ENCODE results near the gene NCR1.

Gene NCR1

DNA sequence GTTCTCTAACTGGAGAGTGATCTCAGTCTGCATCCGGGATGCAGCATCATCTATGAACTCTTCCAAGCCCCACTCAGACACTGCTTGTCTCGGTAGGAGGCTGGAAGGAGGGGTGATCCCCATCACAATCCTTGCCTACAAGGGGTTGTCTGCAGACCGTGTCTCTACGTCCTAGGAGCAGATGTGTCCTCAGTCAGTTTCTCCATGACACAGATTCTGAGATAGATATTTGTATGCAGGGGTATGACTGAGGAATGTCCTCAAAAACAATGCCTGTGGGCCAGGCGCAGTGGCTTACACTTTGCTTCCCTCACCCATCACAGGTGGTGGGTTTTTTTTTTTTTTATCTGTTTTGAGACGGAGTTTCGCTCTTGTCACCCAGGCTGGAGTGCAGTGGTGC lies 871 bp downstream of the NCR1 start:
- TF ChIP-seq TAF1 (IDR thresholded peaks at IDR 0.05; ENCODE audit: low read depth) (no peak), ZBTB7A (IDR thresholded peaks at IDR 0.05; ENCODE audit: low read depth) (no peak), USF1 (IDR thresholded peaks at IDR 0.05) (no peak), NFIC (IDR thresholded peaks at IDR 0.05) (no peak), TCF12 (IDR thresholded peaks at IDR 0.05; ENCODE audit: low read depth) (no peak), CREB1 (IDR thresholded peaks at IDR 0.05; ENCODE audit: low read depth) (no peak), EP300 (IDR thresholded peaks at IDR 0.05; ENCODE audit: borderline replicate concordance) (no peak)
- TF ChIP-seq, protein P1, sequence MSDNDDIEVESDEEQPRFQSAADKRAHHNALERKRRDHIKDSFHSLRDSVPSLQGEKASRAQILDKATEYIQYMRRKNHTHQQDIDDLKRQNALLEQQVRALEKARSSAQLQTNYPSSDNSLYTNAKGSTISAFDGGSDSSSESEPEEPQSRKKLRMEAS (IDR thresholded peaks at IDR 0.05), result no peak

- TF ChIP-seq CREB1 (IDR thresholded peaks at IDR 0.05; ENCODE audit: low read depth), result no peak
- TF ChIP-seq EGR1 (IDR thresholded peaks at IDR 0.05), result no peak
- no peak for TF ChIP-seq USF1 (IDR thresholded peaks at IDR 0.05)
- no peak for TF ChIP-seq TCF12 (IDR thresholded peaks at IDR 0.05; ENCODE audit: low read depth)
- no peak for TF ChIP-seq TEAD4 (IDR thresholded peaks at IDR 0.05)
Measured at GRCh38 chr19:54916822-54917221, 10.9 kb downstream of the NCR1 start.

DNA sequence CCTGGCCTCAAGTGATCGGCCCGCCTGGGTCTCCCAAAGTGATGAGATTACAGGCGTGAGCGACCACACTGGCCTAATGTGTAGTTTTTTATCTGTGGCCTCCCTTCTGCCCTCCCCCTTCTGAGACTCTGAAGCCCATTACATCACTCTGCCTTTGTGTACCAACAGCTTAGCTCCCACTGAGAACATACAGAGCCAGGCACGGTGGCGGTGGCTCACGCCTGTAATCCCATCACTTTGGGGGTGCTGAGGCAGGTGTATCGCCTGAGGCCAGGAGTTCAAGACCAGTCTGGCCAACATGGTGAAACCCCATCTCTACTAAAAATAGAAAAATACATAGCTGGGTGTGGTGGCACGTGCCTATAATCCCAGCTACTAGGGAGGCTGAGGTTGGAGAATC lies 12.6 kb downstream of the NCR1 start:
- no peak for TF ChIP-seq EP300 (IDR thresholded peaks at IDR 0.05; ENCODE audit: borderline replicate concordance)
- no peak for TF ChIP-seq TEAD4 (IDR thresholded peaks at IDR 0.05)
- no peak for TF ChIP-seq NFIC (IDR thresholded peaks at IDR 0.05)
- no peak for TF ChIP-seq CREB1 (IDR thresholded peaks at IDR 0.05; ENCODE audit: low read depth)

GRCh38 chr19:54919646-54920563 lies 14.0 kb downstream of the NCR1 start:
- 0 out of 2 replicates have a peak, but pooled peaks have one; percentile 7 for TF ChIP-seq RAD21 (IDR thresholded peaks at IDR 0.05; ENCODE audit: low read depth)

- no peak for TF ChIP-seq YY1 (IDR thresholded peaks at IDR 0.05; ENCODE audit: low read depth)
- TF ChIP-seq RAD21 (IDR thresholded peaks at IDR 0.05; ENCODE audit: low read depth), result no peak
- TF ChIP-seq ZBTB7A (IDR thresholded peaks at IDR 0.05; ENCODE audit: low read depth), result no peak
- no peak for TF ChIP-seq TEAD4 (IDR thresholded peaks at IDR 0.05)
- no peak for TF ChIP-seq EGR1 (IDR thresholded peaks at IDR 0.05)
- no peak for TF ChIP-seq REST (IDR thresholded peaks at IDR 0.05; ENCODE audit: low read depth)
- no peak for TF ChIP-seq USF1 (IDR thresholded peaks at IDR 0.05)
- TF ChIP-seq NFIC (IDR thresholded peaks at IDR 0.05), result no peak
- TF ChIP-seq TAF1 (IDR thresholded peaks at IDR 0.05; ENCODE audit: low read depth), result no peak
- no peak for TF ChIP-seq FOXM1 (IDR thresholded peaks at IDR 0.05; ENCODE audit: borderline replicate concordance, low read depth)
- no peak for TF ChIP-seq TCF12 (IDR thresholded peaks at IDR 0.05; ENCODE audit: low read depth)
- no peak for TF ChIP-seq CEBPB (IDR thresholded peaks at IDR 0.05)
- TF ChIP-seq, protein P1 (IDR thresholded peaks at IDR 0.05), result no peak
- TF ChIP-seq CREB1 (IDR thresholded peaks at IDR 0.05; ENCODE audit: low read depth), result no peak
- no peak for TF ChIP-seq EP300 (IDR thresholded peaks at IDR 0.05; ENCODE audit: borderline replicate concordance)
Measured at GRCh38 chr19:54921082-54921481, 15.1 kb downstream of the NCR1 start.

- TF ChIP-seq RAD21 (IDR thresholded peaks at IDR 0.05; ENCODE audit: low read depth) (no peak), EP300 (IDR thresholded peaks at IDR 0.05; ENCODE audit: borderline replicate concordance) (no peak), FOXM1 (IDR thresholded peaks at IDR 0.05; ENCODE audit: borderline replicate concordance, low read depth) (no peak), ZBTB7A (IDR thresholded peaks at IDR 0.05; ENCODE audit: low read depth) (no peak), CEBPB (IDR thresholded peaks at IDR 0.05) (no peak), TCF12 (IDR thresholded peaks at IDR 0.05; ENCODE audit: low read depth) (no peak), YY1 (IDR thresholded peaks at IDR 0.05; ENCODE audit: low read depth) (no peak), EGR1 (IDR thresholded peaks at IDR 0.05) (no peak), NFIC (IDR thresholded peaks at IDR 0.05) (no peak), TAF1 (IDR thresholded peaks at IDR 0.05; ENCODE audit: low read depth) (no peak), TEAD4 (IDR thresholded peaks at IDR 0.05) (no peak), REST (IDR thresholded peaks at IDR 0.05; ENCODE audit: low read depth) (no peak), USF1 (IDR thresholded peaks at IDR 0.05) (no peak), CREB1 (IDR thresholded peaks at IDR 0.05; ENCODE audit: low read depth) (no peak)
- TF ChIP-seq, protein P1 (IDR thresholded peaks at IDR 0.05), result no peak
Measured at GRCh38 chr19:54923276-54923675, 17.3 kb downstream of the NCR1 start.

All from Ishikawa (cell line).